ENCODE data around the gene ATG13. TPM values are rescaled to one million over a fixed set of nuclear protein-coding genes. Genes with fewer than 3 reads are reported as not detected.

Gene ATG13
- total and polyA plus RNA-seq, 2 experiments from 2014 or later, result 32.9 to 71.1 TPM

DNA sequence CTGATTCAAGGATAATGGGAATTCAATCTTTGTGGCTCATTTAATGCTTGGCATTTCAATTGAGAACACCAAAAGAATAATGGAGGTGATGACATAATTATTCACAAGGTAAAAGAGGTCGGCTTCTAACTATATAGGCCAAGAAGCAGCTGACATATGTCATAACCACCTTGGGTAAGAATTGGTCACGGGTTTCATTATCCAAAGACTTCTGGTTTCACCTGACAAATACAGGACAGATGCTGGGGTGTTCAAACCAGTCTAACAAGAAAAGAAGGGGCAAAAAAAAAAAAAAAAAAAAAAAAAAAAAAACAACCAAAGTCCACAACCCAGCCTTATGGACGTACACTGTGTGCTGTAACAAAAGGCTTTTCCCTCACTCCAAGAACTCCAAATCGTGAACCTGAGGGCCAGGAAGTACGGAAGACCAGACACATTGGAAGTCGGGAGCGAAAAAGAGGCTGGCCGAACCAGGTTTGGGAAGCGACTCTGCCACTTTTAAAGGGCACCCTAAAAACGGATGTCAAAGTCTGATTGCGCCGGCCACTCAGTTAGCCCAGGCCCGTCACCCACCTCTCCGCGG, 711 bp upstream of the ATG13 start (continued):
- TF ChIP-seq ZNF114 (CRISPR knock-in tag; IDR thresholded peaks at IDR 0.05) (no peak), EZH2 (IDR thresholded peaks at IDR 0.05; ENCODE audit: low read depth, unreplicated experiment) (no peak), EZH2phosphoT487 (IDR thresholded peaks at IDR 0.05; ENCODE audit: unreplicated experiment) (no peak), STAT1 (IDR thresholded peaks at IDR 0.05; ENCODE audit: unreplicated experiment) (no peak)
- TF ChIP-seq, protein P1, sequence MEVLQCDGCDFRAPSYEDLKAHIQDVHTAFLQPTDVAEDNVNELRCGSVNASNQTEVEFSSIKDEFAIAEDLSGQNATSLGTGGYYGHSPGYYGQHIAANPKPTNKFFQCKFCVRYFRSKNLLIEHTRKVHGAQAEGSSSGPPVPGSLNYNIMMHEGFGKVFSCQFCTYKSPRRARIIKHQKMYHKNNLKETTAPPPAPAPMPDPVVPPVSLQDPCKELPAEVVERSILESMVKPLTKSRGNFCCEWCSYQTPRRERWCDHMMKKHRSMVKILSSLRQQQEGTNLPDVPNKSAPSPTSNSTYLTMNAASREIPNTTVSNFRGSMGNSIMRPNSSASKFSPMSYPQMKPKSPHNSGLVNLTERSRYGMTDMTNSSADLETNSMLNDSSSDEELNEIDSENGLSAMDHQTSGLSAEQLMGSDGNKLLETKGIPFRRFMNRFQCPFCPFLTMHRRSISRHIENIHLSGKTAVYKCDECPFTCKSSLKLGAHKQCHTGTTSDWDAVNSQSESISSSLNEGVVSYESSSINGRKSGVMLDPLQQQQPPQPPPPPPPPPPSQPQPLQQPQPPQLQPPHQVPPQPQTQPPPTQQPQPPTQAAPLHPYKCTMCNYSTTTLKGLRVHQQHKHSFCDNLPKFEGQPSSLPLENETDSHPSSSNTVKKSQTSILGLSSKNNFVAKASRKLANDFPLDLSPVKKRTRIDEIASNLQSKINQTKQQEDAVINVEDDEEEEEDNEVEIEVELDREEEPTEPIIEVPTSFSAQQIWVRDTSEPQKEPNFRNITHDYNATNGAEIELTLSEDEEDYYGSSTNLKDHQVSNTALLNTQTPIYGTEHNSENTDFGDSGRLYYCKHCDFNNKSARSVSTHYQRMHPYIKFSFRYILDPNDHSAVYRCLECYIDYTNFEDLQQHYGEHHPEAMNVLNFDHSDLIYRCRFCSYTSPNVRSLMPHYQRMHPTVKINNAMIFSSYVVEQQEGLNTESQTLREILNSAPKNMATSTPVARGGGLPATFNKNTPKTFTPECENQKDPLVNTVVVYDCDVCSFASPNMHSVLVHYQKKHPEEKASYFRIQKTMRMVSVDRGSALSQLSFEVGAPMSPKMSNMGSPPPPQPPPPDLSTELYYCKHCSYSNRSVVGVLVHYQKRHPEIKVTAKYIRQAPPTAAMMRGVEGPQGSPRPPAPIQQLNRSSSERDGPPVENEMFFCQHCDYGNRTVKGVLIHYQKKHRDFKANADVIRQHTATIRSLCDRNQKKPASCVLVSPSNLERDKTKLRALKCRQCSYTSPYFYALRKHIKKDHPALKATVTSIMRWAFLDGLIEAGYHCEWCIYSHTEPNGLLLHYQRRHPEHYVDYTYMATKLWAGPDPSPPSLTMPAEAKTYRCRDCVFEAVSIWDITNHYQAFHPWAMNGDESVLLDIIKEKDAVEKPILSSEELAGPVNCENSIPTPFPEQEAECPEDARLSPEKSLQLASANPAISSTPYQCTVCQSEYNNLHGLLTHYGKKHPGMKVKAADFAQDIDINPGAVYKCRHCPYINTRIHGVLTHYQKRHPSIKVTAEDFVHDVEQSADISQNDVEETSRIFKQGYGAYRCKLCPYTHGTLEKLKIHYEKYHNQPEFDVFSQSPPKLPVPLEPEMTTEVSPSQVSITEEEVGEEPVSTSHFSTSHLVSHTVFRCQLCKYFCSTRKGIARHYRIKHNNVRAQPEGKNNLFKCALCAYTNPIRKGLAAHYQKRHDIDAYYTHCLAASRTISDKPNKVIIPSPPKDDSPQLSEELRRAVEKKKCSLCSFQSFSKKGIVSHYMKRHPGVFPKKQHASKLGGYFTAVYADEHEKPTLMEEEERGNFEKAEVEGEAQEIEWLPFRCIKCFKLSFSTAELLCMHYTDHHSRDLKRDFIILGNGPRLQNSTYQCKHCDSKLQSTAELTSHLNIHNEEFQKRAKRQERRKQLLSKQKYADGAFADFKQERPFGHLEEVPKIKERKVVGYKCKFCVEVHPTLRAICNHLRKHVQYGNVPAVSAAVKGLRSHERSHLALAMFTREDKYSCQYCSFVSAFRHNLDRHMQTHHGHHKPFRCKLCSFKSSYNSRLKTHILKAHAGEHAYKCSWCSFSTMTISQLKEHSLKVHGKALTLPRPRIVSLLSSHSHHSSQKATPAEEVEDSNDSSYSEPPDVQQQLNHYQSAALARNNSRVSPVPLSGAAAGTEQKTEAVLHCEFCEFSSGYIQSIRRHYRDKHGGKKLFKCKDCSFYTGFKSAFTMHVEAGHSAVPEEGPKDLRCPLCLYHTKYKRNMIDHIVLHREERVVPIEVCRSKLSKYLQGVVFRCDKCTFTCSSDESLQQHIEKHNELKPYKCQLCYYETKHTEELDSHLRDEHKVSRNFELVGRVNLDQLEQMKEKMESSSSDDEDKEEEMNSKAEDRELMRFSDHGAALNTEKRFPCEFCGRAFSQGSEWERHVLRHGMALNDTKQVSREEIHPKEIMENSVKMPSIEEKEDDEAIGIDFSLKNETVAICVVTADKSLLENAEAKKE (CRISPR knock-in tag; IDR thresholded peaks at IDR 0.05), result no peak

DNA sequence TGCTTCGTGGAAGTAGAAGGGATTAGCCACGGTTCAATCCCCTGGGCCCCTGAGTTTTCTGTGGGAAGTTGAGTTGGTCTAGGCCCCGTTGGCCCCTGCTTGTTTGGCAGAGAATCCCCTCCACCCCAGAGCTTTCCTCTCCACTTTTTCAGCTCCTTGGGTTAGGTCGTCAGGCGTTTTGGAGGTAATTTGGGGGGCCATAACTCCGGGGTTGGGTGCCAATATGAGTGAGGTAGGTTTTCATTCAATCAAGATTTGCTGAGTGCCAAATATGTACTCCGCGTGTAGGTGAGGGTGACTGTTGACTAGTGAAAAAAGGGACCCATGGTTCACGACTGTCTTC, 590 bp downstream of the ATG13 start:
- peak overlapping the region; percentile 93 for H3K4me3 Mint-ChIP-seq
- Histone ChIP-seq H3K4me2 (peak overlapping the region; percentile 93), H3K27ac (ENCODE audit: low read depth) (peak overlapping the region; percentile 99), H3K79me2 (replicated peaks; ENCODE audit: insufficient read depth) (peaks cover 50% of the 10 kb centered on the region), H3K36me3 (ENCODE audit: insufficient read depth) (0 out of 2 replicates have a peak, but pooled peaks cover 3% of the 10 kb centered on the region), H3K27me3 (ENCODE audit: insufficient read depth) (no peaks in the 10 kb centered on the region), H3K4me1 (ENCODE audit: insufficient read depth) (peaks cover 11% of the 10 kb centered on the region), H3K4me3 (peak overlapping the region; percentile 99), H2AFZ (peak overlapping the region; percentile 80), H4K20me1 (replicated peaks; ENCODE audit: insufficient read depth) (no peaks in the 10 kb centered on the region; the same call in 1 of the 2 replicates), H3F3A (replicated peaks; ENCODE audit: low read depth) (peaks cover 15% of the 10 kb centered on the region; the same call in 1 of the 2 replicates), H3K9me2 (ENCODE audit: insufficient read depth) (no peaks in the 10 kb centered on the region)
- H3K9me3 Mint-ChIP-seq, result no peaks in the 10 kb centered on the region
- peaks cover 15% of the 10 kb centered on the region for H3K36me3 Mint-ChIP-seq (ENCODE audit: low read depth)
- H3K4me1 Mint-ChIP-seq, result peaks cover 15% of the 10 kb centered on the region
- TF ChIP-seq, protein P2, sequence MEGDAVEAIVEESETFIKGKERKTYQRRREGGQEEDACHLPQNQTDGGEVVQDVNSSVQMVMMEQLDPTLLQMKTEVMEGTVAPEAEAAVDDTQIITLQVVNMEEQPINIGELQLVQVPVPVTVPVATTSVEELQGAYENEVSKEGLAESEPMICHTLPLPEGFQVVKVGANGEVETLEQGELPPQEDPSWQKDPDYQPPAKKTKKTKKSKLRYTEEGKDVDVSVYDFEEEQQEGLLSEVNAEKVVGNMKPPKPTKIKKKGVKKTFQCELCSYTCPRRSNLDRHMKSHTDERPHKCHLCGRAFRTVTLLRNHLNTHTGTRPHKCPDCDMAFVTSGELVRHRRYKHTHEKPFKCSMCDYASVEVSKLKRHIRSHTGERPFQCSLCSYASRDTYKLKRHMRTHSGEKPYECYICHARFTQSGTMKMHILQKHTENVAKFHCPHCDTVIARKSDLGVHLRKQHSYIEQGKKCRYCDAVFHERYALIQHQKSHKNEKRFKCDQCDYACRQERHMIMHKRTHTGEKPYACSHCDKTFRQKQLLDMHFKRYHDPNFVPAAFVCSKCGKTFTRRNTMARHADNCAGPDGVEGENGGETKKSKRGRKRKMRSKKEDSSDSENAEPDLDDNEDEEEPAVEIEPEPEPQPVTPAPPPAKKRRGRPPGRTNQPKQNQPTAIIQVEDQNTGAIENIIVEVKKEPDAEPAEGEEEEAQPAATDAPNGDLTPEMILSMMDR (conservative IDR thresholded peaks at IDR 0.05; ENCODE audit: low read depth in 2 of 2), result peak in 1 of 2 experiments; percentile 6; a peak in 1 of 4 replicates
- no peak for TF ChIP-seq STAT1 (IDR thresholded peaks at IDR 0.05; ENCODE audit: unreplicated experiment)
- DNase-seq (ENCODE audit: low spot score), result no peak
- peak overlapping the region; percentile 100 for H3K27ac Mint-ChIP-seq
- ATAC-seq, result no peak
- H3K27me3 Mint-ChIP-seq (ENCODE audit: insufficient read depth, low read depth, poor library complexity), result peaks cover 6% of the 10 kb centered on the region
